OCI-M2 (cell line): ENCODE data around the gene SLC16A5.

Experiments used
- DNase-seq: peaks from one replicate; lab custom pipeline; 2025; ENCODE audit not compliant: unreplicated experiment; lab: John Stamatoyannopoulos, UW

The SLC16A5 gene

DNA sequence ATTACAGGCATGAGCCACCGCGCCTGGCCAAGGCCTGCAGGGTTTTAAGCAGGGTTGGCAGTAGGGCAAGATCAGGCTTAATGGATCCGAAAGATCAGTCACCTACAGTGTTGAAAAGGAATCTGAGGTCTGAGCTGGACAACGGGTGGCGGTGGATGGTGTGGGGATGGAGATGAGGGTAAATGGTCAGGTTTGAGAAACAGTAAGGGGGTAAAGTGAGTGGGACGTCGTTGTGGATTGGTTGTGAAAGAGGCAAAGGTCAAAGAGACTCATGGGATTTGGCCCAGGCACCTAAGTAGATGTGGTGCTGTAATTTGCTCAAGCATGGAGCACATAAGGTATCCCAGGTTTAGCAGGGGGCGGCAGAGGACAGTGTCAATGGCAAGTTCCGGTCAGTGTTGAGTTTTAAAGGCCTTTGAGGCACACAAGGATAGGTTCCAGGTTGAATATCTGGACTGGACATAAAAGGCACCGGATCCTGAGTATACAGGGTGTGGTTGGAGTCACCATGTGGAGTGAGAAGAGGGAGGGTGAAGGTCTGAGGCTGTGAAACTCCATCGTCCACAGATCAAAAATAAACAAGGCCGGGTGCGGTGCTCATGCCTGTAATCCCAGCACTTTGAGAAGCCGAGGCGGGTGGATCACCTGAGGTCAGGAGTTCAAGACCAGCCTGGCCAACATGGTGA is 1.1 kb upstream of the SLC16A5 start:
- DNase-seq: no peak

DNA sequence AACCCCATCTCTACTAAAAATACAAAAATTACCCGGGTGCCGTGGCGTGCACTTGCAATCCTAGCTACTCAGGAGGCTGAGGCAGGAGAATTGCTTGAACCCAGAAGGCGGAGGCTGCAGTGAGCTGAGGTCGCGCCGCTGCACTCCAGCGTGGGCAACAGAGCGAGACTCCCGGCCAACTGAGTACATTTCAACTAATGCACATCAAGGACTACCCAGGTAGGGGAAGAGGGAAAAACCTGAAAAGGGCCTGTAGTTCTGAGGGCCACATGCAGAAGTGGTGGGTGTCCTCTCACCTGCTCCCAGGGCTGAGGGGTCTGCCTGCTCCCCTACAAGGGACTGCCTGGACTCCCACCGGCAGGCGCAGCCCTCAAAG is 584 bp upstream of the SLC16A5 start:
- no peak for DNase-seq

DNA sequence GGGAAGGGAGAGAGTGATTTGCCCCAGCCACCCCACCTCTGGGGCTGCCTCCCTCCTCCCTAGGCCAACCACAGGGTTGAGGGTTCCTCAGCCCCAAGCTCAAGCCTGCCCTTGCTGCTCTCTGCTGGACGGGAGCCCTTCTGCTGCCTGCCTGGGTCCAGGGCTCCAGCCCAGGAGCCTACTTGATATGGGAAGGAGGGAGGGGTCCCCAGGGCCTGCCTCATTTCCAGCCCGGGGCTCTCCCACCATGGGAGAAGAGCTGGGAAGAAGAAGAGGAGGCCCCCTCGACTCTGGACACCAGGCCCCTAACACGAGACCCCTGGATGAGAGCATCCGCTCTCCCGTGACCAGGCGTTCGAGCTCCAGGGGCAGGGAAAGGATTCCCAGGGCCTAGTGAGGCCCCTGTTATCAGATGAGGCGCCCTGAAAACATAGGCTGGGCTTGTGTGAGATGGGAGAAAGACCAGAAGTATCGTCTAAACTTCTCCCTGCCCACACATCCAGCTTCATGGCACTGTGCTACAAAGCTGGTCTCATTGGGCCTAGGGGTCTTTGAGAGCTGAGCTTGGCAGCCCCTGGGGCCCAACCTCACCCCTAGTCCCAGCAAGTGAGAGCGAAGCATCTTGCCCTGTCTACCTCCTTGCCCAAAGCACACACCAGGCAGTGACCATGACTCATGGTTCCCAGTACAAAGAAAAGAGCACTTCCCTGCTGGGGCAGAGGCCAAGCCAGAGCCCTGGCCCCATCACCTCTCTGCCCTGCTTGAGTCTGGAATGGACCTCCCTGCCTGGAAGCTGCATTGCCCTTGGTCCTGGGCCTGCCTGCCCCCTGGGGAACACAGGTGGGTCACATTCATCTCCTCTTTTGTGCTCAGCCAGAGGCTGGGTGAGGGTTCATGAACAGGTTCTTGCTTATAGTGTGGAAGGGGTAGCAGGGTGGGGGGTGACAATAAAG is 987 bp downstream of the SLC16A5 start:
- DNase-seq: no peak

- DNase-seq: no peak
These were observed 3.4 kb downstream of the SLC16A5 start for GRCh38 chr17:75090871-75091854.

- DNase-seq: no peak
These were observed 4.1 kb downstream of the SLC16A5 start for GRCh38 chr17:75091855-75092327.

GRCh38 chr17:75093548-75094158 is 5.9 kb downstream of the SLC16A5 start:
- DNase-seq: no peak

DNA sequence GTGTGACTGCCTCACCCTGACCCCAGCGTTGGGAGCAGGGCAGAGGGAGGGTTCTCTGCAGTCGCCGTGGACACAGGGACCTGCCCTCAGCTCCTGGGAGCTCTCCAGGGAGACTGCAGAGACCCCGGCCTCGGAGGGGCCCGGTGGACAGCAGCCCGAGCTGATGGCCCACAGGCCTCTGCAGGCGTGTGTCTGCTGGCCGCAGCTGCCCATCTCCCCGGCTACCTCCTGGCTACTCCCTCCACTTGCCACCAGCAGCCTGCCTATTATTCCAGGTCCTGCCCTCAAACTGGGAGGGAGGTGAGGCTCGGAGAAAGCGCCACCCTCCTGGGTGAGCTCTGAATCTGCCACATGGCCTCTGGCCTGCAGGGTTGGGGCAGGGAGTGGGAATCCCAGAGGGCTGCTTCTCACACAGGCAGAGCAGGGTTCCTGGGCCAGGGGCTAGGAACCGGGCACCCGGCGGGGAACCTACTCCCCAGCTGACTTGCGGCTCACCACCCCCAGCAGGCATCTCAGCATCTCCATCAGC is 7.2 kb downstream of the SLC16A5 start:
- no peak for DNase-seq

DNA sequence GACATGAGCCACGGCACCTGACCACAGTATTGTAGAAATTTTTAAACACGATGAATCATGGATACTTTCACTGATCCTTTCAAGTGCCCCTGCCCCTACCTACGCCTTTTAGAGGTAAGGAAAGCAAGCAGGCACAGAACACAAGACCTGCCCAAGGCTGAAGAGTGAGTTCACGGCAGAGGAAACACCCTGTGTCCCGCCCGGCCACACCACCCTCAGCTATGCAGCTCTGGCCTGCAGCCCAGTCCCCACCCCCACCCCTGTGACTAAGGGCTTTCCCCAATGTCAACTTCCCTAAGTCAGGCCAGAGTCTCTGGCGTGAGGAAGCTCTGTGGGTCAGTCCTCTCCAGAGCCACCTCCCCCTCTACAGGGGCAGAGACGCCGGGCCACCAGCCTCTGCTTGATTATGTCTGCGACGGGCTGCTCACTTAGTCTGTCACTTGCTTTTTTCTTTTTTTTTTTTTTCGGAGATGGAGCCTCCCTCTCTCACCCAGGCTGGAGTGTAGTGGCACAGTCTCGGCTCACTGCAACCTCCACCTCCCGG is 8.4 kb downstream of the SLC16A5 start:
- DNase-seq: no peak

GRCh38 chr17:75097865-75098264 is 10.1 kb downstream of the SLC16A5 start:
- no peak for DNase-seq

- no peak for DNase-seq
These were observed 11.1 kb downstream of the SLC16A5 start for GRCh38 chr17:75098861-75099260.

DNA sequence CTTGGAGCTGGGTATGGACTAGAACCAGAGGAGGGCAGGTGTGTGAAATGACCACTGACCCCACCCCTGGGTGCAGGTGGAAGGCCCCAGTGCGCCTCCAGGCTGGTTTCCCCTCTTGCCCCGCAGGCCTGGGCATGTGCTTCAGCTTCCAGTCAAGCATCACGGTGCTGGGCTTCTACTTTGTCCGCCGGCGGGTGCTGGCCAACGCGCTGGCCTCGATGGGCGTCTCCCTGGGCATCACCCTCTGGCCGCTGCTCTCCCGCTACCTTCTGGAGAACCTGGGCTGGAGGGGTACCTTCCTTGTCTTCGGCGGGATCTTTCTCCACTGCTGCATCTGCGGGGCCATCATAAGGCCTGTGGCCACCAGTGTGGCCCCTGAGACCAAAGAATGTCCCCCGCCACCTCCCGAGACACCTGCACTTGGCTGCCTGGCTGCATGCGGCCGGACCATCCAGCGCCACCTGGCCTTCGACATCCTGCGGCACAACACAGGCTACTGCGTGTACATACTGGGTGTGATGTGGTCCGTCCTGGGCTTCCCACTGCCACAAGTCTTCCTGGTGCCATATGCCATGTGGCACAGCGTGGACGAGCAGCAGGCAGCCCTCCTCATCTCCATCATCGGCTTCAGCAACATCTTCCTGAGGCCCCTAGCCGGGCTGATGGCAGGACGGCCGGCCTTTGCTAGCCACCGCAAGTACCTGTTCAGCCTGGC is 12.3 kb downstream of the SLC16A5 start:
- DNase-seq: no peak

DNA sequence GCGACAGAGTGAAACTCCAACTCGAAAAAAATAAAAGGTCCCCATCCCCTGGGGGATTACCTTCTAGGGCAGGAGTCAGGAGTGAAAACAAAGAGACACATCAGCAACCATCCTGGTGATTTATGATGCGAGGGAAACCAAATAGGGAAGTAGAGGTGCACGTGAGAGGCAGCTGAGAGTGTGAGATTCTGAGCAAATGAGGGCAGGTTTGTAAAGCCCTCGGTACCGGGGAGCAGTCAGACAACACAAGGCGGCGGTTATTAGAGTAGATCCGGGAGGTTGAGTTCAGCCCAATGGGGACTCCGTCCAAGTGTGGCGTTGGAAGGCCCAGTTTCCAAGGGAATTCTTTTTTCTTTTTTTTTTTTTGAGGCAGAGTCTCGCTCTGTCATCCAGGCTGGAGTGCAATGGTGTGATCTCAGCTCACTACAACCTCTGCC is 14.6 kb downstream of the SLC16A5 start:
- DNase-seq: no peak

- DNase-seq: no peak
These were observed 16.1 kb downstream of the SLC16A5 start for GRCh38 chr17:75103601-75104554.

- no peak for DNase-seq
These were observed 17.6 kb downstream of the SLC16A5 start for GRCh38 chr17:75105126-75106080.

- no peak for DNase-seq
These were observed 20.4 kb downstream of the SLC16A5 start for GRCh38 chr17:75108193-75108592.

- no peak for DNase-seq
These were observed 21.3 kb downstream of the SLC16A5 start for GRCh38 chr17:75109046-75109406.
